H9 (cell line): ENCODE results near the gene RAB3GAP2. TPM values are rescaled to one million over a fixed set of nuclear protein-coding genes. Genes with fewer than 3 reads are reported as not detected.

Experiments used
- DNase-seq: peaks from one replicate; pipeline ENCODE4 v3.0.0-alpha.2; 2017
- H2AFZ ChIP-seq: one replicate; pipeline ENCODE4 v1.6.1; 2013; ENCODE audit warnings: mild to moderate bottlenecking, low read length, control low read depth, moderate library complexity
- H2AK5ac ChIP-seq: 2 replicates; pipeline ENCODE4 v1.6.1; 2013; ENCODE audit warnings: low read length, control low read depth, mixed read lengths; ENCODE audit not compliant: insufficient read length
- H2BK120ac ChIP-seq: one replicate; pipeline ENCODE4 v1.6.1; 2013; ENCODE audit warnings: low read depth, mild to moderate bottlenecking, low read length, control low read depth, inconsistent platforms; ENCODE audit not compliant: poor library complexity, severe bottlenecking
- H2BK12ac ChIP-seq: 2 replicates; pipeline ENCODE4 v1.6.1; 2013; ENCODE audit warnings: low read length, control low read depth, mixed read lengths, low read depth; ENCODE audit not compliant: insufficient read length
- H2BK15ac ChIP-seq: 2 replicates; pipeline ENCODE4 v1.6.1; 2013; ENCODE audit warnings: low read depth, low read length, control low read depth
- H2BK20ac ChIP-seq: one replicate; pipeline ENCODE4 v1.6.1; 2013; ENCODE audit warnings: low read depth, mild to moderate bottlenecking, low read length, control low read depth, inconsistent platforms; ENCODE audit not compliant: poor library complexity, severe bottlenecking
- H2BK5ac ChIP-seq: 2 replicates; pipeline ENCODE4 v1.6.1; 2013; ENCODE audit warnings: low read length, control low read depth, mixed read lengths; ENCODE audit not compliant: insufficient read length
- H3K14ac ChIP-seq: 2 replicates; pipeline ENCODE4 v1.6.1; 2013; ENCODE audit warnings: low read length, control low read depth; ENCODE audit not compliant: insufficient read depth
- H3K18ac ChIP-seq: 2 replicates; pipeline ENCODE4 v1.6.1; 2013; ENCODE audit warnings: low read depth, mild to moderate bottlenecking, mixed read lengths, low read length, control low read depth; ENCODE audit not compliant: insufficient read length
- H3K23ac ChIP-seq: 2 replicates; pipeline ENCODE4 v1.6.1; 2013; ENCODE audit warnings: low read length, control low read depth, mixed read lengths, low read depth; ENCODE audit not compliant: insufficient read length
- H3K23me2 ChIP-seq: 2 replicates; pipeline ENCODE4 v1.6.1; 2013; ENCODE audit warnings: low read depth, mild to moderate bottlenecking, mixed read lengths, low read length, control low read depth; ENCODE audit not compliant: insufficient read length, poor library complexity, severe bottlenecking
- H3K27ac ChIP-seq: 2 replicates; pipeline ENCODE4 v1.5.1; 2013; ENCODE audit warnings: low read length, control low read depth, mixed read lengths, low read depth; ENCODE audit not compliant: insufficient read length
- H3K27me3 ChIP-seq: 2 replicates; pipeline ENCODE4 v1.6.1; 2013; ENCODE audit warnings: low read length, control low read depth, inconsistent platforms; ENCODE audit not compliant: insufficient read depth
- H3K4ac ChIP-seq: 2 replicates; pipeline ENCODE4 v1.6.1; 2013; ENCODE audit warnings: low read depth, mild to moderate bottlenecking, control low read depth, inconsistent platforms, low read length, moderate library complexity
- H3K4me1 ChIP-seq: 2 replicates; pipeline ENCODE4 v1.6.1; 2013; ENCODE audit warnings: low read length, control low read depth, inconsistent platforms; ENCODE audit not compliant: insufficient read depth
- H3K4me2 ChIP-seq: 2 replicates; pipeline ENCODE4 v1.6.1; 2013; ENCODE audit warnings: low read length, control low read depth, mixed read lengths; ENCODE audit not compliant: insufficient read length, insufficient read depth
- H3K56ac ChIP-seq: 2 replicates; pipeline ENCODE4 v1.6.1; 2013; ENCODE audit warnings: low read depth, mild to moderate bottlenecking, mixed read lengths, low read length, control low read depth; ENCODE audit not compliant: insufficient read length
- H3K79me1 ChIP-seq: 2 replicates; pipeline ENCODE4 v1.6.1; 2013; ENCODE audit warnings: low read depth, mild to moderate bottlenecking, moderate library complexity, low read length, control low read depth, inconsistent platforms; ENCODE audit not compliant: insufficient read depth, poor library complexity, severe bottlenecking
- H3K79me2 ChIP-seq: 2 replicates; pipeline ENCODE4 v1.6.1; 2013; ENCODE audit warnings: low read length, control low read depth, inconsistent platforms; ENCODE audit not compliant: insufficient read depth
- H3K9ac ChIP-seq: 2 replicates; pipeline ENCODE4 v1.6.1; 2013; ENCODE audit warnings: low read length, control low read depth, mixed read lengths; ENCODE audit not compliant: insufficient read length; ENCODE audit errors: extremely low read depth
- H3K9me3 ChIP-seq: one replicate; pipeline ENCODE4 v1.6.1; 2013; ENCODE audit warnings: low read depth, low read length, inconsistent platforms; ENCODE audit not compliant: control insufficient read depth
- H3T11ph ChIP-seq: one replicate; pipeline ENCODE4 v1.6.1; 2013; ENCODE audit warnings: mild to moderate bottlenecking, low read length, control low read depth, inconsistent platforms
- H4K20me1 ChIP-seq: one replicate; pipeline ENCODE4 v1.6.1; 2013; ENCODE audit not compliant: control insufficient read depth, insufficient read length, insufficient read depth
- H4K5ac ChIP-seq: 2 replicates; pipeline ENCODE4 v1.6.1; 2013; ENCODE audit warnings: low read depth, mild to moderate bottlenecking, mixed read lengths, low read length, control low read depth; ENCODE audit not compliant: insufficient read length
- H4K8ac ChIP-seq: replicated peaks from 2 replicates; pipeline ENCODE4 v1.6.1; 2013; ENCODE audit warnings: low read length, control low read depth, mixed read lengths, low read depth; ENCODE audit not compliant: insufficient read length
- H4K91ac ChIP-seq: 2 replicates; pipeline ENCODE4 v1.6.1; 2013; ENCODE audit warnings: low read depth, mild to moderate bottlenecking, moderate library complexity, mixed read lengths, low read length, control low read depth; ENCODE audit not compliant: insufficient read length
- H3K27ac Mint-ChIP-seq, 3 experiments: 2 replicates in 2 of 3; 3 replicates in 1 of 3; pipeline ENCODE4 v1.8.0; 2020 to 2021; ENCODE audit warnings: mixed read lengths in 3 of 3, mild to moderate bottlenecking in 1 of 3, moderate library complexity in 1 of 3
- H3K27me3 Mint-ChIP-seq: 2 replicates; pipeline ENCODE4 v1.8.0; 2021; ENCODE audit warnings: low read depth, mild to moderate bottlenecking, moderate library complexity, mixed read lengths
- H3K36me3 Mint-ChIP-seq, 3 experiments: 2 replicates in 2 of 3; 3 replicates in 1 of 3; pipeline ENCODE4 v1.8.0; 2020 to 2021; ENCODE audit warnings: low read depth in 3 of 3, mixed read lengths in 3 of 3; ENCODE audit not compliant: insufficient read depth in 1 of 3
- H3K4me1 Mint-ChIP-seq, 2 experiments: 2 replicates each; pipeline ENCODE4 v1.8.0; 2020; ENCODE audit warnings: mixed read lengths in 2 of 2
- H3K4me3 Mint-ChIP-seq, 2 experiments: 2 replicates in 1 of 2; 3 replicates in 1 of 2; pipeline ENCODE4 v1.8.0; 2020 to 2021; ENCODE audit warnings: mild to moderate bottlenecking in 2 of 2, mixed read lengths in 2 of 2, moderate library complexity in 1 of 2
- H3K9me3 Mint-ChIP-seq, 2 experiments: 2 replicates in 1 of 2; 3 replicates in 1 of 2; pipeline ENCODE4 v1.8.0; 2020; ENCODE audit warnings: mild to moderate bottlenecking in 2 of 2, mixed read lengths in 2 of 2, moderate library complexity in 1 of 2
- WGBS: extraction: QIAGEN DNeasy Blood & Tissue Kit; methylation state at CpG from one replicate; pipeline ENCODE4 v1.1.7; 2013; ENCODE audit warnings: missing lambda C conversion rate, low lambda C conversion rate, mixed read lengths; ENCODE audit not compliant: insufficient read length; ENCODE audit errors: extremely low coverage; 5-methylcytosine and 5-hydroxymethylcytosine counted together
- total RNA-seq: library from RNA; stranded (reverse); gene quantifications from 2 replicates; pipeline ENCODE4 v1.2.1, GENCODE V29; 2021
- TF ChIP-seq, protein P1 (sequence below): fragments of 200-600 bp; sonication (generic); conservative IDR thresholded peaks from 3 replicates; pipeline ENCODE4 v1.8.0; 2021; ENCODE audit warnings: antibody characterized with exemption, mild to moderate bottlenecking

Gene RAB3GAP2
- total RNA-seq, 1 experiment from 2014 or later = 48.3 TPM

DNA sequence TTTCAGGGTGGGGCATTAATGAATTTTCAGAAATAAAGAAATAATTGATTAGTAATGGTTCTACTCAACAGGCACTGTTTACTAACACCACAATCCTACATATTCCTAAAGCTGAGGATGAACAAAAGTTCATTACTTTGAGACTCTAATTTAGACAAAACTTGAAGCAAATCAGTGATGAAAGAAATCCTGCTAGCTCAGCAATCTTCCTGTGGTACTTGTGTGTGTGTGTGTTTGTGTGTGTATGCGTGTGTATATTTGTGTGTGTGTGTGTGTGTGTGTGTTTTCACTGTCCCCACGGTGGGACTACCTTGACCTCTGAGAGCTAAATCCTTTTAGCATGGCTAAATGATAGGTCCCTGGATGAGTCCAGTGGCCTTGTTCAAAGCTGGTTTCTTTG lies 48.5 kb upstream of the RAB3GAP2 start:
- no peak overlapping the region for H3K9ac ChIP-seq
- no peak overlapping the region for H2BK120ac ChIP-seq
- H4K8ac ChIP-seq = no peak overlapping the region
- H3K27me3 Mint-ChIP-seq = no peaks in the 10 kb centered on the region
- no peak overlapping the region for H3K27ac Mint-ChIP-seq
- no peak overlapping the region for H3T11ph ChIP-seq
- H2AK5ac ChIP-seq = no peak overlapping the region
- H3K27me3 ChIP-seq = no peaks in the 10 kb centered on the region
- no peak overlapping the region for H2AFZ ChIP-seq
- H3K9me3 Mint-ChIP-seq = no peaks in the 10 kb centered on the region
- no peaks in the 10 kb centered on the region for H3K9me3 ChIP-seq
- no peak overlapping the region for H3K14ac ChIP-seq
- H3K4me1 Mint-ChIP-seq = peaks cover 9 to 10% of the 10 kb centered on the region in 2 experiments
- no peak overlapping the region for H4K91ac ChIP-seq
- WGBS = no CpG with 5 or more reads among the region's 2 CpGs
- H3K79me2 ChIP-seq = no peaks in the 10 kb centered on the region
- no peaks in the 10 kb centered on the region for H3K23me2 ChIP-seq
- no peaks in the 10 kb centered on the region for H3K79me1 ChIP-seq
- TF ChIP-seq, protein P1, sequence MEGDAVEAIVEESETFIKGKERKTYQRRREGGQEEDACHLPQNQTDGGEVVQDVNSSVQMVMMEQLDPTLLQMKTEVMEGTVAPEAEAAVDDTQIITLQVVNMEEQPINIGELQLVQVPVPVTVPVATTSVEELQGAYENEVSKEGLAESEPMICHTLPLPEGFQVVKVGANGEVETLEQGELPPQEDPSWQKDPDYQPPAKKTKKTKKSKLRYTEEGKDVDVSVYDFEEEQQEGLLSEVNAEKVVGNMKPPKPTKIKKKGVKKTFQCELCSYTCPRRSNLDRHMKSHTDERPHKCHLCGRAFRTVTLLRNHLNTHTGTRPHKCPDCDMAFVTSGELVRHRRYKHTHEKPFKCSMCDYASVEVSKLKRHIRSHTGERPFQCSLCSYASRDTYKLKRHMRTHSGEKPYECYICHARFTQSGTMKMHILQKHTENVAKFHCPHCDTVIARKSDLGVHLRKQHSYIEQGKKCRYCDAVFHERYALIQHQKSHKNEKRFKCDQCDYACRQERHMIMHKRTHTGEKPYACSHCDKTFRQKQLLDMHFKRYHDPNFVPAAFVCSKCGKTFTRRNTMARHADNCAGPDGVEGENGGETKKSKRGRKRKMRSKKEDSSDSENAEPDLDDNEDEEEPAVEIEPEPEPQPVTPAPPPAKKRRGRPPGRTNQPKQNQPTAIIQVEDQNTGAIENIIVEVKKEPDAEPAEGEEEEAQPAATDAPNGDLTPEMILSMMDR = no peak
- no peak overlapping the region for H3K23ac ChIP-seq
- H3K4me3 Mint-ChIP-seq = no peak overlapping the region
- H3K36me3 Mint-ChIP-seq = no peaks in the 10 kb centered on the region; a peak in 1 of 7 replicates
- no peak overlapping the region for H2BK20ac ChIP-seq
- no peak overlapping the region for H2BK15ac ChIP-seq
- H3K56ac ChIP-seq = no peak overlapping the region
- no peak for DNase-seq
- no peak overlapping the region for H2BK12ac ChIP-seq
- no peak overlapping the region for H2BK5ac ChIP-seq
- H3K18ac ChIP-seq = no peak overlapping the region
- H3K4ac ChIP-seq = no peak overlapping the region
- H3K4me2 ChIP-seq = no peak overlapping the region
- H3K4me1 ChIP-seq = no peaks in the 10 kb centered on the region; the same call in 1 of the 2 replicates
- no peaks in the 10 kb centered on the region for H4K20me1 ChIP-seq
- no peak overlapping the region for H4K5ac ChIP-seq
- no peak overlapping the region for H3K27ac ChIP-seq
